Measurements from ENCODE around the gene ZNF784.

ZNF784 gene

DNA sequence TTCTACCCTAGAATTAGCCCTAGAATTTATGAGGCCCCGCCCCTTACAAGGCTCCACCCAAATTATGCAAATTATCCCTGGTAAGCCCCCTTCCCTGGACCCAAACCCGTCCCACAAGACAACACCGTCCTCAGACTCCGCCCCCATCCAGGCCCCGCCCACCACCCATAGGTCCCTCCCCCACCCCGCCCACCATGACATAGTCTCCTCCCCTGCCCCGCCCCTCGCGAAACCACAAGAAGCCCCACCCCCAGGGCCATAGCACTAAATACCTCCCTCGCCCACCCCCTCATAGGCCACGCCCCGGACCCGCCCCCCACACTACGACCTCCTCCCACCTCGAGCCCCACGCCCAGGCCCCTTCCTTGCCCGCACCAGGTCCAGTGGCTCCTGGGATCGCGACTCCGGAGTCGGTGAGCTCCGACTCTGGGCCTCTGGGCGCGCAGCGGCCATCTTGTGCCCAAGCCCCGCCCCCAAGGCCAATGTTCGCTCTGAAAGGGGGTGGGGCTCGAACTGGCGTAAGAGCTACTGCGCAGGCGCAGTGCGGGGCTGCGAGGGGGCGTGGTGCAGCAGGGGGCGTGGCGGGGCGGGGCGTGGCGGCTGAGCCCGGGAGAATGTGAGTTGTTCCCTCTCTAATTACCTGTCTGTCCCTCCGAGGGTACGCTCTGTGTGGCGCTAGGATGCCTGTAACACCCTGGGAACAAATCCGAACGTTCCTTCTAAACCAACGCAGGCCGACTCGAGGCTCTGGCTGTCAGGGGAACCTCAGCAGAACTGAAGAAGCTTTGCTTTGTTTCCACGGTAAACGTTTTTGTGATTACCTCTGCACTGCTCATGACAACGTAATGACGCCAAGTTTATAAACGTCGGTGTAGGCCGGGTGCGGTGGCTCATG lies at the start of gene ZNF784:
TSS of gene ZNF784 (minus strand) at position 458 of the 895 bp plus-strand sequence. CDS start at position 453, 5 bp downstream.
- peak; percentile 89 for DNase-seq

GRCh38 chr19:55673889-55674288 lies 49.5 kb upstream of the ZNF784 start:
- DNase-seq: no peak

DNA sequence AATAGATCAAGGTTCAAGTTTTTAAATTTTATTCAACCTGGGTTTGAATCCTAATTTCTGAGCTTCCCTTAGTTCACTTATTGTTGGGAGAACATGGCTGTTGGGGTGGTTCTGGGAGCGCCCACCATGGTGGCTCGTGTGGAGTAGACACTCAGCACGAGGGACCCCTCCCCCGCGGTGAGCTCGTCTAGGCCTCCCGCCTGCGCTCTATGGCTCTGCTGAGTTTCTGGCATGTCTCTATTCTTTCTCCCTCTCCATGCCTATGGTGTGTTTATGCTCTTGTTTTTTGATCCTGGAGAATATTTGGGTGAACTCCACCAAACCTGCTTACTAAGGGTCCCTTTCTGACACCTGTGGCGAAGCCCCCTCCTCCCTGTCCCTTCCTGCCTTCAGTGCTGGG lies 49.1 kb upstream of the ZNF784 start:
- no peak for DNase-seq

- no peak for DNase-seq
Observed at GRCh38 chr19:55672418-55672817, 48.1 kb upstream of the ZNF784 start.

DNA sequence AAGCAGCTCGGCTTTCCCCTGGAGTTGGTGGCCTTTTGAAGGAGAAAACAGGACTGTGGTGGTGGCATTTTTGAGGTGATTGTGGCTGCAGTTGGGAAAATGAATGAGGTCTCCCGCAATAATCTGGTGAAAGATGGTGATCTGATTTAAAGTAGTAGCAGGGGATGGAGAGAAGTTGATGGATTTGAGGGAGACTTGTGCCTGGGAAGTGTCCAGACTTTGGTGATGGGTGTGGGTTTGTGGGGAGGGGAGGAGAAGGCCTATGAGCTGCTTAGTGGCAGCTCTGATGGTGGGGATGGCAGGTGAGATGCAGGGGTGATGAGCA lies 46.6 kb upstream of the ZNF784 start:
- no peak for DNase-seq

- DNase-seq: no peak
Observed at GRCh38 chr19:55670280-55671053, 46.1 kb upstream of the ZNF784 start.

DNA sequence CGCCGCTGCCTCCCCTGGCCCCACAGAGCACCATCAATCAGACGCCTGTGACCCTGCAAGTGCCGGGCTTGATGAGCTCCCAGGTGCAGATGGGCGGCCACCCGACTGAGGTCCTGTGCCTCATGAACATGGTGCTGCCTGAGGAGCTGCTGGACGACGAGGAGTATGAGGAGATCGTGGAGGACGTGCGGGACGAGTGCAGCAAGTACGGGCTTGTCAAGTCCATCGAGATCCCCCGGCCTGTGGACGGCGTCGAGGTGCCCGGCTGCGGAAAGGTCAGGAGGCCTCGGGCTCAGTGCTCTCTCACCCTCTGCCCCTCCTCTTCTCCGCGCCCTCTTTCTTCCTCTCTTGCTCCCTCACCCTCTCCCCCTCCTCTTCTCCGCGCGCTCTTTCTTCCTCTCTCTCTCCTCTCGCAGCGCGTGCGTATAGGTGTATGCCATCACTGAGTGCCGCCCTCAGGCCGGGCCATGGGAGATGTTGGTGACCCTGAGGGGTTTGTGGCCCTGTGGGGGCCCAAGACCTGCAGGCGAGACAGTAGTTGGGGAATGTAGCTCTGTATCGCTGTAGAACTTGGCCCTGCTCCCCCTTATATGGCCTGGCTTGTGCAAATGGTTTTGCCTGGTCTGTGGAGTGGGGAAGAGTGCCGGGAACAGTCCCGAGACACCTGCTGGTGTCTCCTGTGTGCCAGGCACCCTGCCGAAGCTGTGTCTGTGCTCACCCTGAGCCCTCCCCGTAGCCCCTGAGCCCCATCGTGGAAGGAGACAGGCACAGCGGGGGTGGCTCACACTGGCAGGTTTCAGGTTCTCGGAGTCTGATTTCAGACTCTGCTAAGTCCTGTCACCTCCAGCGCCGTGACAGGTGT lies 45.3 kb upstream of the ZNF784 start:
- no peak for DNase-seq

GRCh38 chr19:55668603-55669348 lies 44.4 kb upstream of the ZNF784 start:
- DNase-seq: no peak

DNA sequence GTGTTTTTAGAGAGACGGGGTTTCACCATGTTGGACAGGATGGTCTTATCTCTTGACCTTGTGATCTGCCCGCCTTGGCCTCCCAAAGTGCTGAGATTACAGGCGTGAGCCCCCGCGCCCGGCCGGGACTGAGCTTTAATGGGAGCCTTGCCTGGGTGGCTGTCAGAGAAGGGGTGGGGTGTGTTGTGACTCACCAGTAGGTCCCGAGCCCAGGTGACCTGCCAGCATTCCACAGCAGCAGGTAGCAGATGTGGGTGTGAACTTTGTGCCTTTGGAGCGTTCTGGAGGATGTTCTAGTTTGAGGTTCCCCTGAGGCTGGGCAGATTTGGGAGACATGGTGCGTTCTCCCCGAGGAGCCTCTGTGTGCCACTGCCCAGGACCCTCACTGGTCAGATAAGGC lies 43.6 kb upstream of the ZNF784 start:
- no peak for DNase-seq

- no peak for DNase-seq
Observed at GRCh38 chr19:55667511-55667910, 43.1 kb upstream of the ZNF784 start.

GRCh38 chr19:55667006-55667381 lies 42.6 kb upstream of the ZNF784 start:
- DNase-seq: no peak

DNA sequence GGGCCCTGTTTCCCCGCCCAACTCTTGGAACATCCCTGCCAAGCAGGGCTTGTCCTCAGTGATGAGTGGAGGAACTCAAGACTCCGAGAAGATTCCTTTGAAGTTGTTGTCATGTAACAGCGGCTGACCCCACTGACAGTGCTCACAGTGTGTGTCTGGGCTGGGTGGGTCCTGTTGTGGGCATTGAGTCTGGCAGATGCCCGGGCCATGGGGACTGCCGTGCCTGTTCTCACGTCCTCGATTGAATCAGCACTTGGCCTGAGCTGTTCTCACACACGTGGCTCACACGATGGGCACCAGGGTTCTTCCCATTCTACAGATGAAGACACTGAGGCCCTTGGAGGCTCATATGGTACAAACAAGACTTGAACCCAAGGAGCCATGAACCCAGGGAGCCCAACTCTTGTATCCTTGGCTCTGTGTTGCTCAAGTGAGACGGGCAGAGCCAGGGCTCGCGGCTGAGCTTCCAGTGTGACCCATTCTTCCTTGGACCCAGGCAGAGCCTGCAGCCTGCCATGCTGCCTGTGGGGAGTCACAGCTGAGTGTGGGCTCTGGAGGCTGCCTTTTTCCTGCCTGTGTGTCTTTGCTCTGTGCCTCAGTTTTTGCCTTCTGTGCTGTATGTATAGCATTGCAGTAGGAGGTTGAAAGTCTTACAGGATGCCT lies 42.1 kb upstream of the ZNF784 start:
- no peak for DNase-seq

DNA sequence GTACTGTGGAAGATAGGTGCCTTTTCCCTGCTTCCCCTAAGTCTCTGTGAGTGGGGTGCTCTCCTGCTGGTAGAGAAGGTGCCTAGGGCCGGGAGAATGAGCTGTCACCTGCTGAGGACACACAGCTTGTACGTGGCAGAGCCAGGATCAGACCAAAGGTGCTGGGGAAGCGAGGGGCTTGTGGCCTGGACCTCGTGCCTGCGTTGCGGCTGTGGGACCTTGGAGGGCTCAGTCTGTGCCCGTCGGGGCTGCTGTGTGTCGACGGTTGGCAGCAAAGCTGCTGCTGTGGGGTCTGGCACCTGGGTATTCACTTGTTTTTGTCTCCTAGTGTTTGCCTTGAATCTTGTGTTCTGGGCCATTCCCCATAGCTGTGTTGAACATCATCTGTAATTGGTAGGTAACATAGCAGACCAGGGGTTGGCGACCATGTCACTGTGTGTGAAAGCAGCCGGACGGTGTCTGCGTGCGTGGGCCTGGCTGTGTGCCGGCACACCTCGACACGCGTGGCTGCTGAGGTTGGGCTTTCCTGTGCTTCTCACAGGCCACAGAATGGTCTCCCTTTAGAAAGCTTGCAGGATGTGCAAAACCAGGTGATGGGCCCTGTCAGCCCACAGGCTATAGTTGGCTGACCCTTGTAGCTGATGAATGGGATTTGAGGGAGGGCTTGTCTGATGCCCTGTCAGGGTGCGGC lies 39.6 kb upstream of the ZNF784 start:
- no peak for DNase-seq

- no peak for DNase-seq
Observed at GRCh38 chr19:55661826-55662225, 37.5 kb upstream of the ZNF784 start.

DNA sequence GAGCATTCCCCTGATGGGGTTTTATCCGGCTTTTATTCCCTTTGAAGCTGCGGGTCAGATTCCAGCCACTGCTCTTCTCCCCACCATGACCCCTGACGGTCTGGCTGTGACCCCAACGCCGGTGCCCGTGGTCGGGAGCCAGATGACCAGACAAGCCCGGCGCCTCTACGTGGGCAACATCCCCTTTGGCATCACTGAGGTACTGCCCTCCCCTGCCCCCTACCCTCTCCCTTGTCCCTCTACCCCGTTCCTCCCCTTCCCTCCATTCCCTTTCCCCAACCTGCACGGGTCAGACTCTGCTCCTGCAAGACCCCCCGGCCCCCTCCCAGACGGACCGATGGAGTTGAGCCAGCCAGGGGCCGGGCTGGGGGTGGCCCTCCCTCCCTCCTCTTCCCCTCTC lies 36.6 kb upstream of the ZNF784 start:
- no peak for DNase-seq

DNA sequence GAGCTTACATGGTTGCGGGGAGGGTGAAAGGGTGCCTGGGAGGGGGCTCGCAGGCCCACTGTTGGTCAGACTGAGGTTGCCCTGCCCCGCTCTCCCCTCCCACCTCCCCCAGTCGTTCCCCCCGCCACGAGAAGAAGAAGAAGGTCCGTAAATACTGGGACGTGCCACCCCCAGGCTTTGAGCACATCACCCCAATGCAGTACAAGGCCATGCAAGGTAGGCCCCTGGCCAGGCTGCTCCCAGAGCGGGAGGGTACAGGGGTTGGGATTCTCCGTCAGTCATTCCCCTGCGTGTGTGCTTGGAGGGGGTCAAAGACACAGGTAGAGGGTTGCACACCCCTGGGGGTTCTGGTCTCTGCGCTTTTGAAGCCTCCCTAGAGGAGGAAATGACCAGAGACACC lies 36.0 kb upstream of the ZNF784 start:
- no peak for DNase-seq

GRCh38 chr19:55659822-55660221 lies 35.5 kb upstream of the ZNF784 start:
- no peak for DNase-seq

GRCh38 chr19:55658846-55659459 lies 34.6 kb upstream of the ZNF784 start:
- DNase-seq: no peak

DNA sequence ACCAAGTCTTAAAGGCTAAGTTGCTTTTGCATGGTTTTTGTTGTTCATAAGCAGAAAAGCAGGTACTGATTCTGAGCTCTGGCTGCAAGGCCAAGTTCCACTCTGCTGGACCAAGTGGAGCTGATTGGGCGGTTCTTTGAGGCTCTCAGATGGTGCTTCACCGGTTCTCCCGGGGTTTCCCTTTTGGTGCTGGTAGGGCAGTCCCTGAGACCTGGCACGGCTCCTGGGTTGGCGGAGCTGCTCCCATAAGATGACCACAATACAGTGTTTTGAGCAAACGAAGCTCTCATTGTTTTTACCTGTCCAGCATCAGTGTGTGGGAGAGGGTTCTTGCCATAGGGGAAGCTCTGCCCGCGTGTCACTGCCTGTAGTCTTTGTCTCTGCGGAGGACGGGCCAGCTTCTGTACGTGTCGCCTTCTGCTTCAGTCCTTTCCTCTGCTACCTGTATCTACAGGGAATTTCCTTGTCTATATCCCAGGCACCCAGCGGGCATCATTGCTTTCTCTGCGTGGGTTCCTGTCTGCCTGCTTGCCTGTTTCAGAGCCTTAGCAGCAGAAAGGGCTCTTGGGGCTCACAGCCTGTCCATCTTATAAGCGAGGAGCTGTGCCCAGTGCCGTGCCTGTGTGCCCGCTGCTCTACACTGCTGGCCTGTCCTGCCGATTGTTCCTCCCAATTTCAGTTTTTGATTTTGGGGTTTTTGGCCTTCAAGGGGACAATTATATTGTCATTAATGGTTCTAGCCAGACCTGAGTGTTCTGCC lies 32.8 kb upstream of the ZNF784 start:
- no peak for DNase-seq

DNA sequence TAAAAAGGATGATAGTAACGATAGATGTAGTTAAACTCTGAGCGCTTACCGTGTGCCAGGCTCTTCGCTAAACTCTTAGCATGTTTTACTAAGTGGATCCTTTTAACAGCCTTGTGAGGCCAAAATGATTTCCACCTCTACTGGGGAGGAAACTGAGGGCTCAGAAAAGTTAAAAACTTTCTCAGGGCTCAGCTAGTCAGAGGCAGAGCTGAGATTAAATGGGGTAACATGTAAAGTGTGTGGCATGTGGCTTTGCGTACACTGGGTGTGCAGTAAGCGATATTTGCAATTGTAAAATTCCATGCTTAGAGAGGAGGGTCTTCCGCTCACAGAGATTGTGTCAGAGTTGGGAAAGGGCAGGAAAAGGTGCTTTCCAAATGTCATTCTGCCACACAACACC lies 32.2 kb upstream of the ZNF784 start:
- no peak for DNase-seq
